ENCODE measurements around the gene TEF.

DNA sequence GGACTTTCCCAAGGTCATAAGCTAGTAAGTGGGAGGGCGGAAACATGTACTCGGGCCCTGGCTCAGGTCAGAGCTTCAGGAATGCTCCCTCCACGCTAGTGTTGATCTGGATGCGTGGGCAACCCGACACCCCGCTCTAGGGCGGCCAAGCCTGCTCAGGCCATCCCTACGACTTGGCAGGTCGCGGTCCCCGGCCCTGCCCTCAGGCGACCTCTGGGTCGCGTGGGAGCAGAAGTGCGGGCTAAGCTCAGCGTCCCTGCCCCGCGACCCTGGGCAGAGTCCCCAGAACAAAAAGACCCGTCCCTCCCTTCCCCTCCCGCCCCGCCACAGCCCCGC is 781 bp upstream of the TEF start:
- TF ChIP-seq CTCF (conservative IDR thresholded peaks at IDR 0.05) (no peak), ZFX (IDR thresholded peaks at IDR 0.05) (no peak)
